GM21717 (cell line): Measurements from ENCODE around the gene KIF5C.

Source experiments
- ATAC-seq: cut with Tn5 transposase; IDR thresholded peaks from one replicate; pipeline ENCODE4 v1.9.1; 2021; ENCODE audit warnings: mild to moderate bottlenecking, moderate library complexity; ENCODE audit not compliant: unreplicated experiment

KIF5C gene

GRCh38 chr2:148984449-148984848 is 109.4 kb downstream of the KIF5C start:
- ATAC-seq, result no peak

GRCh38 chr2:148987286-148987685 is 112.3 kb downstream of the KIF5C start:
- no peak for ATAC-seq

GRCh38 chr2:148988337-148988736 is 113.3 kb downstream of the KIF5C start:
- no peak for ATAC-seq

GRCh38 chr2:148989882-148990493 is 115.0 kb downstream of the KIF5C start:
- ATAC-seq, result peak; percentile 92

GRCh38 chr2:148990968-148991367 is 115.9 kb downstream of the KIF5C start:
- no peak for ATAC-seq

- ATAC-seq, result no peak
These were observed 117.4 kb downstream of the KIF5C start for GRCh38 chr2:148992448-148992847.

GRCh38 chr2:148993351-148993750 is 118.3 kb downstream of the KIF5C start:
- no peak for ATAC-seq

GRCh38 chr2:148994341-148994740 is 119.3 kb downstream of the KIF5C start:
- no peak for ATAC-seq

GRCh38 chr2:148996805-148997204 is 121.8 kb downstream of the KIF5C start:
- no peak for ATAC-seq

- ATAC-seq, result no peak
These were observed 123.3 kb downstream of the KIF5C start for GRCh38 chr2:148998165-148998830.

GRCh38 chr2:148998831-148999200 is 123.8 kb downstream of the KIF5C start:
- ATAC-seq, result no peak

GRCh38 chr2:148999451-148999921 is 124.5 kb downstream of the KIF5C start:
- ATAC-seq, result no peak

- ATAC-seq, result no peak
These were observed 125.3 kb downstream of the KIF5C start for GRCh38 chr2:149000158-149000938.

GRCh38 chr2:149001496-149001895 is 126.5 kb downstream of the KIF5C start:
- no peak for ATAC-seq

- no peak for ATAC-seq
These were observed 127.4 kb downstream of the KIF5C start for GRCh38 chr2:149002378-149002890.

GRCh38 chr2:149002891-149003740 is 128.1 kb downstream of the KIF5C start:
- ATAC-seq, result no peak

GRCh38 chr2:149004836-149005235 is 129.8 kb downstream of the KIF5C start:
- no peak for ATAC-seq

GRCh38 chr2:149005471-149006077 is 130.5 kb downstream of the KIF5C start:
- no peak for ATAC-seq

GRCh38 chr2:149006883-149007543 is 132.0 kb downstream of the KIF5C start:
- ATAC-seq, result no peak

GRCh38 chr2:149008381-149008780 is 133.4 kb downstream of the KIF5C start:
- no peak for ATAC-seq
